ENCODE measurements around the gene SEMA4D. TPM values are rescaled to one million over a fixed set of nuclear protein-coding genes. Genes with fewer than 3 reads are reported as not detected.

The SEMA4D gene
- total RNA-seq, 1 donor from 2014 or later, result 79.7 TPM

DNA sequence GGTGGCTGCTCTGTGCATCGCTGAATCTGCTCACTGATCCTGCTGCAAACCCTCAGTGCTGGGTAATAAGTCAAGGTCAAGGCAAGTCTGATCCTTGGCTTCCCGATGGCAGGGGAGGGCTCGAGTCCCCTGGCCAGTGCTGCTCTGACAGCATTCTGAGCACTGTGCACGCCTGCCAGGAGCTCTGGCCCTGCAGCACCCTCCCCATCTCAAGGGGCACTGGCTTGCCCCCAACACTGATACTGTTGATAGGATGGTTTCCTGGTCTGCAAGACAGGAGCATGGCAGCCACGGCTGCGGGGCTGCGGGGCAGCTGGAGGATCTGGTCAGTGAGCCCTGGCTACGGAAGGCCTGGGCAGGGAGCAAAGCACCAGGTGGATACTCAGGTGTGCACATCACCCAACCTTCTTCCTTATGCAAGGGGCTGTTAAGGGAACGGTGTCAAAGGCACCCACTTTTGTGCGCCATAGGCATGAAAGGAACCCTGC, 107.8 kb downstream of the SEMA4D start:
- ChIA-PET POLR2A (no interaction called here), CTCF (no interaction called here)
- Mint-ChIP-seq H3K27ac (no peak overlapping the region), H3K4me3 (no peak overlapping the region), H3K36me3 (ENCODE audit: low read depth) (peaks cover 98% of the 10 kb centered on the region), H3K9me3 (no peaks in the 10 kb centered on the region), H3K27me3 (no peaks in the 10 kb centered on the region), H3K4me1 (peaks cover 6% of the 10 kb centered on the region)
- intact Hi-C loops (cut with micrococcal nuclease), result no loop called here
- TF ChIP-seq, protein P1, sequence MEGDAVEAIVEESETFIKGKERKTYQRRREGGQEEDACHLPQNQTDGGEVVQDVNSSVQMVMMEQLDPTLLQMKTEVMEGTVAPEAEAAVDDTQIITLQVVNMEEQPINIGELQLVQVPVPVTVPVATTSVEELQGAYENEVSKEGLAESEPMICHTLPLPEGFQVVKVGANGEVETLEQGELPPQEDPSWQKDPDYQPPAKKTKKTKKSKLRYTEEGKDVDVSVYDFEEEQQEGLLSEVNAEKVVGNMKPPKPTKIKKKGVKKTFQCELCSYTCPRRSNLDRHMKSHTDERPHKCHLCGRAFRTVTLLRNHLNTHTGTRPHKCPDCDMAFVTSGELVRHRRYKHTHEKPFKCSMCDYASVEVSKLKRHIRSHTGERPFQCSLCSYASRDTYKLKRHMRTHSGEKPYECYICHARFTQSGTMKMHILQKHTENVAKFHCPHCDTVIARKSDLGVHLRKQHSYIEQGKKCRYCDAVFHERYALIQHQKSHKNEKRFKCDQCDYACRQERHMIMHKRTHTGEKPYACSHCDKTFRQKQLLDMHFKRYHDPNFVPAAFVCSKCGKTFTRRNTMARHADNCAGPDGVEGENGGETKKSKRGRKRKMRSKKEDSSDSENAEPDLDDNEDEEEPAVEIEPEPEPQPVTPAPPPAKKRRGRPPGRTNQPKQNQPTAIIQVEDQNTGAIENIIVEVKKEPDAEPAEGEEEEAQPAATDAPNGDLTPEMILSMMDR (IDR thresholded peaks at IDR 0.05), result no peak
- DNase-seq (no peak), ATAC-seq (ENCODE audit: low read depth) (no peak)

DNA sequence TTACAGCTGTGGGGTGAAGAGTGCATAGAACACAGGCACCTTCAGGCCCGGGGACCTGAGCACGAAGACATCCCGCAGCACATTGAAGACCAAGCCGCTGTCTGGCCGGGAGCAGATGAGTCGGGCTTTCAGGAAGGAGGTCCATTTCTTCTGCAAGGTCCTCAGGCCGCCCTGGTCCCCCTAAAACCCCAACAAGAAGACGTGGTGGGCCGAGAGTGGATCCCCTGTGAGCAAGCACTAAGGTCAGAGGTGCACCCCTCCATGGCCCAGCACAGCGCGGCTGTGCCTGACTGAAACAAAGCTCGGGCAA, 109.1 kb downstream of the SEMA4D start:
- DNase-seq (no peak), ATAC-seq (ENCODE audit: low read depth) (no peak)
- Mint-ChIP-seq H3K4me3 (no peak overlapping the region), H3K9me3 (no peaks in the 10 kb centered on the region), H3K4me1 (peaks cover 7% of the 10 kb centered on the region), H3K36me3 (ENCODE audit: low read depth) (peaks cover 98% of the 10 kb centered on the region), H3K27ac (no peak overlapping the region), H3K27me3 (no peaks in the 10 kb centered on the region)
- ChIA-PET CTCF (interaction anchor here (1.0 to 1.8 kb wide), 3 partner anchors 34 to 160 kb away, joined by 3 to 5 read pairs (median 5); no protein-coding TSS in a partner anchor), POLR2A (no interaction called here)
- TF ChIP-seq, protein P1 (IDR thresholded peaks at IDR 0.05), result no peak
- intact Hi-C loops (cut with micrococcal nuclease), result no loop called here

DNA sequence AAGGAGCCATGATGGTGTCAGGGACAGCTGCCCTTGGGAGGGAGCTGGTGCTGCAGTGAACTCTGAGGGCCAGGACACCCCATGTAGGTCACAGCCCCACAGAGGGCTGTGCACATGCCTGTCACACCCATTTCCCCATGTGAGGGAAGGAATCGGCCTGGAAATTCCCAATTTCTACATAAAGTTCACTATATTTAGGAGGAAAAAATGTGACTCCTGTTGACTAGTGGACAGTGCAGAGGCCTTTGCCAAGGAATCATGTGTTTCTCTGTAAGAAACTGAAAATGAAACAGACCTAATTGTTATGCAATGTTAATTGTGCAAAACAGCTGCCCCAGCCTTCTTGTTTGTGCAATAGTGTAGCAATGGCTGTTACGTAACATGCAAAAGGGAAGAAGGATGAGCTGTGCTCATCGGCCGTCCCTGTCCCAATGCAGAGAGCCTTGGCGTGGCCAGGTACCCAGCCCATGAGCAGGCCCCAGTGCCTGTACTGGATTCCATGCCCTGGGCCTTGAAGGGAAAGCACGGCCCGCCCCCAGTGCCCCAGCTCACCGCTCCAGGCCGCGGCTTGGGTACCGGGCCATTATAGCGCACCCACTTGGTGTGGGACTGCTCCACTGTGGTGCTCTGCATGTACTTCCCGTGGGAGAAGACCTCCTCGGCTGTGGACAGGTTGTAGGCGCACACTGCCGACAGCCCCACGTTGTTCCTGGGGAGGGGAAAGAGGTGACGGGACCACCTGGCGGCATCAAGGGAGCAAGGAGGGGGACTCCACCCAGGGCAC, 109.6 kb downstream of the SEMA4D start:
- TF ChIP-seq, protein P1 (IDR thresholded peaks at IDR 0.05), result no peak
- Mint-ChIP-seq H3K4me3 (no peak overlapping the region), H3K27ac (no peak overlapping the region), H3K4me1 (peaks cover 11% of the 10 kb centered on the region), H3K36me3 (ENCODE audit: low read depth) (peaks cover 98% of the 10 kb centered on the region), H3K9me3 (no peaks in the 10 kb centered on the region), H3K27me3 (no peaks in the 10 kb centered on the region)
- POLR2A ChIA-PET, result no interaction called here
- ATAC-seq (ENCODE audit: low read depth), result no peak
- CTCF ChIA-PET, result interaction anchor here (1.0 to 1.8 kb wide), 4 partner anchors 13 to 161 kb away, joined by 3 to 5 read pairs (median 4); no protein-coding TSS in a partner anchor
- DNase-seq, result no peak
- intact Hi-C loops (cut with micrococcal nuclease), result no loop called here

DNA sequence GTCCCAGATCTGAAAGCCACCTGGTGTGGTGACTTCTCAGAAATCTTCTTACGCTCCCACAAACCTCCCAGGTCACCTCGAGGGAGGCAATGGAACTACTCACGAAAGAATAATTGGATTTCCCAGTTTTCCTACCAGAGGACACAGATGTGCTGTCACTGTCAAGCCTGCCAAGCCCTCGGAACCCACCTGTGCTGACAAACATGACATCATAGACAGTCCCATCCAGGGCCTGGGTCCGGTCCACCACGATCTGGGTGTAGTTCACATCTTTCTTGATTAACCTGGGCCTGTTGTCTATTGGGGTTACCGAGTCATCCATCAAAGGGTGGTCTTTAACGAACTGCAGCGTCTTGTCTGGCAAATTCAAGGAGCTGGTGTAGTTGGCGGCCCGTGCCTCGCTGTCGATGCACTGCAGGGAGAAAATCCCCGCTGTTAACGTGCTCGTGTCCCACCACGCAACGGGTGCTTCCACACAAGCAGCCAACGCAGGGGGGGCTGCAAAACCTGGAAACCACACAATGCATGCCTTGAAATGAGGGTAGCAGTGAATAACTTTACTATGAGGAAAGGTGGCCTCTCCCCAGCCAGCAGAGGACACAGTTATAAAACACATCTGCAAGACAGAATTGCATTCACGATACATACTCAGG, 110.6 kb downstream of the SEMA4D start:
- H3K9me3 Mint-ChIP-seq, result no peaks in the 10 kb centered on the region
- CTCF ChIA-PET, result interaction anchor here (1.0 to 1.5 kb wide), 2 partner anchors 12 to 162 kb away, joined by 3 to 5 read pairs; no protein-coding TSS in a partner anchor
- intact Hi-C loops (cut with micrococcal nuclease), result no loop called here
- no peaks in the 10 kb centered on the region for H3K27me3 Mint-ChIP-seq
- no peak overlapping the region for H3K4me3 Mint-ChIP-seq
- H3K27ac Mint-ChIP-seq, result no peak overlapping the region
- H3K4me1 Mint-ChIP-seq, result peaks cover 19% of the 10 kb centered on the region
- ATAC-seq (ENCODE audit: low read depth) (no peak), DNase-seq (no peak)
- POLR2A ChIA-PET, result no interaction called here
- TF ChIP-seq, protein P1 (IDR thresholded peaks at IDR 0.05), result no peak
- peaks cover 96% of the 10 kb centered on the region for H3K36me3 Mint-ChIP-seq (ENCODE audit: low read depth)

DNA sequence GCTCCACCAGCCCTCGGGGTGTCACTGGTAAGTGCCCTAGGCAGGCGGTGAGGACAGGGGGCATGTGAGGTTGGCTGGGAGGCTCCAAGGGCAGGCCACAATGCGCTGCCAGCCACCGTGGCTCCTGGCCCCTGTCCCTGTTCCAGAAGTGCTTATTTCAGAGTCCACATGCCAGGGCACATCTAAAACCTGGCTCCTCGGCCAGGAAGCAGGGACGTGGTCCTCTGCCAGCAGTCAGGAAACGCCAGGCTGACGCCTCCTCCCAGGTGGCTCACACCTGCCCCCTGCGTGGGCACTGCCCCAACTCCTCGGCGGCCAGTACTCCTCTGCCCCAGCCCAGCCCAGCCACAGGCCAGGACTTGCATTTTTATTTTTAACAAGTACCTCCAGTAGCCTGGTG, 111.1 kb downstream of the SEMA4D start:
- Mint-ChIP-seq H3K27ac (no peak overlapping the region), H3K27me3 (no peaks in the 10 kb centered on the region), H3K36me3 (ENCODE audit: low read depth) (peaks cover 94% of the 10 kb centered on the region), H3K4me1 (peaks cover 24% of the 10 kb centered on the region), H3K9me3 (no peaks in the 10 kb centered on the region), H3K4me3 (no peak overlapping the region)
- TF ChIP-seq, protein P1 (IDR thresholded peaks at IDR 0.05), result no peak
- DNase-seq (no peak), ATAC-seq (ENCODE audit: low read depth) (no peak)
- ChIA-PET CTCF (no interaction called here), POLR2A (no interaction called here)
- intact Hi-C loops (cut with micrococcal nuclease), result no loop called here

Measured in activated B cell treated with CpG ODN at 0.5 μM for 24 hours (primary cell).